ENCODE measurements around the gene CEACAM20. TPM values are rescaled to one million over a fixed set of nuclear protein-coding genes. Genes with fewer than 3 reads are reported as not detected.
A peak's percentile ranks its signal among the peaks of the same experiment; 100 is the strongest.

The CEACAM20 gene
- total RNA-seq, 2 donors from 2014 or later: not detected

DNA sequence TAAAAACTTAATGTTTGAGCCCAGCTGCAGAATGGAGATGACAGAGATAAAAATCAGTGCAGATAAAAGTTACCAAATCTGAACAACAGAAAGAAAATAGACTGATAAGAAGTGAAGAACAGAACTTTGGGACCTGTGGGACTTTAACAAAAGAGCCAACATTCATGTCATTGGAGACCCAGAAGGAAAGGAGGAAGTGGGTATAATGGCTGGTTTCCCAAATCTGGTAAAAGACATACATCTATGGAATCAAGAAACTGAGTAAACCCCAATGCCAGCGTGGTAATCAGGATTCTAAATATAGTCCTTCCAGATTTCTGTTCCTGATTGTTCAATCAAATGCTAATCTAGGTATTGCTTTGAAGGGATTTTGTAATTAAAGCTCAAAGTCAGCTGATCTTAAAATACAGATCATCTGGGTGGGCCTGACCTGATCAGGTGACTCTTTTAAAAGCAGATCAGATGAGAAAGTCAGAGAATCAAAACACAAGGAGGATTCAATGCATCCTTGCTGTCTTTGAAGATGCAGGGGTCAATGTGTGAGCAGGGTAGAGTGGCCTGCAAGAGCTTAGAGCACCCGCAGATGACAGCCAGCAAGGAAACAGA, 25.3 kb upstream of the CEACAM20 start:
- no peaks in the 10 kb centered on the region for H3K4me1 ChIP-seq (ENCODE audit: control insufficient read depth, insufficient read depth, low read length)
- no peaks in the 10 kb centered on the region for H3K9me3 Mint-ChIP-seq
- TF ChIP-seq, protein P1, sequence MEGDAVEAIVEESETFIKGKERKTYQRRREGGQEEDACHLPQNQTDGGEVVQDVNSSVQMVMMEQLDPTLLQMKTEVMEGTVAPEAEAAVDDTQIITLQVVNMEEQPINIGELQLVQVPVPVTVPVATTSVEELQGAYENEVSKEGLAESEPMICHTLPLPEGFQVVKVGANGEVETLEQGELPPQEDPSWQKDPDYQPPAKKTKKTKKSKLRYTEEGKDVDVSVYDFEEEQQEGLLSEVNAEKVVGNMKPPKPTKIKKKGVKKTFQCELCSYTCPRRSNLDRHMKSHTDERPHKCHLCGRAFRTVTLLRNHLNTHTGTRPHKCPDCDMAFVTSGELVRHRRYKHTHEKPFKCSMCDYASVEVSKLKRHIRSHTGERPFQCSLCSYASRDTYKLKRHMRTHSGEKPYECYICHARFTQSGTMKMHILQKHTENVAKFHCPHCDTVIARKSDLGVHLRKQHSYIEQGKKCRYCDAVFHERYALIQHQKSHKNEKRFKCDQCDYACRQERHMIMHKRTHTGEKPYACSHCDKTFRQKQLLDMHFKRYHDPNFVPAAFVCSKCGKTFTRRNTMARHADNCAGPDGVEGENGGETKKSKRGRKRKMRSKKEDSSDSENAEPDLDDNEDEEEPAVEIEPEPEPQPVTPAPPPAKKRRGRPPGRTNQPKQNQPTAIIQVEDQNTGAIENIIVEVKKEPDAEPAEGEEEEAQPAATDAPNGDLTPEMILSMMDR (conservative IDR thresholded peaks at IDR 0.05): no peak
- no peaks in the 10 kb centered on the region for H3K4me1 Mint-ChIP-seq
- H3K36me3 Mint-ChIP-seq (ENCODE audit: low read depth): no peaks in the 10 kb centered on the region
- WGBS, 2 experiments (ENCODE audit: insufficient coverage in 1 of 2, insufficient read length in 1 of 2): 83 to 100% methylated on average over 2 of the region's 2 CpGs
- H3K9me3 ChIP-seq (ENCODE audit: control insufficient read depth, low read length): no peaks in the 10 kb centered on the region
- DNase-seq: no peak
- peaks cover 1% of the 10 kb centered on the region for H3K27me3 Mint-ChIP-seq (ENCODE audit: insufficient read depth)
- no peaks in the 10 kb centered on the region for H3K36me3 ChIP-seq (ENCODE audit: control insufficient read depth, insufficient read depth, low read length)
- H3K9ac ChIP-seq (ENCODE audit: extremely low read depth, low read length, poor library complexity, severe bottlenecking): no peak overlapping the region
- no peak overlapping the region for H3K27ac ChIP-seq (ENCODE audit: low read depth, low read length)
- H3K4me3 Mint-ChIP-seq: no peak overlapping the region
- H3K4me3 ChIP-seq (ENCODE audit: low read length): no peak overlapping the region
- no peak overlapping the region for H3K27ac Mint-ChIP-seq
- no peaks in the 10 kb centered on the region for H3K27me3 ChIP-seq (ENCODE audit: control insufficient read depth, insufficient read depth, low read length, poor library complexity, severe bottlenecking)

DNA sequence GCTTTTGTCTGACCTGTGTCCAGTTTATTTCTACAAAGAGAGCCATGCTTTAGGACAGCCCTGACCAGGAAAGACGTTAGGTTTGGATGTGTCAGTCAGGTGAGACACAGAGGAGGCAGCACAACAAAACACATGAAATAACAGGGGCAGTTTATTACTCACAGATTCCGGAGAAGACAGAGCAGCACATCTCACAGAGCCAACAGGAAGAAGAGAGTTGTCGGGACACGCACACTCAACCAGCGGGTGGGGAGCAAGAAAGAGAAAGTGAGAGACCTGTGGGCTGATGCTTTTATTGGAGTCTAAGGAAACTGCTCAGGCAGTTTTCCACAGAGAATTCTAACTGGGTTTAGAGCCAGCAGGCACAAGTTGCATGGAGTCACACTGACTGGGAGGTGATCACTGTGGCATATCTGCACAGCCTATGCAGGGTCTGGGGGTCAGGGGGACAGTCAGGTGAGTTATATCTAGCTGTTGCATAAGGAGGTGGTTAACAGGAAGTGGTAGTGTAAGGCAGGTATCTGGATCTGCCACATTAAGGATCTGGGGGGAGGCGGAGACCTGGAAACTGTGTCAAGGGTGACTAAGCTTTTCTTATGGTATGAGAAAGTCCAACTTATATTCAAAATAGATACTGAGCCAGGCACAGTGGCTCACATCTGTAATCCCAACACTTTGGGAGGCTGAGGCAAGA, 24.1 kb upstream of the CEACAM20 start:
- Mint-ChIP-seq H3K9me3 (no peaks in the 10 kb centered on the region), H3K4me1 (no peaks in the 10 kb centered on the region), H3K36me3 (ENCODE audit: low read depth) (no peaks in the 10 kb centered on the region), H3K27me3 (ENCODE audit: insufficient read depth) (peaks cover 10% of the 10 kb centered on the region), H3K27ac (no peak overlapping the region), H3K4me3 (no peak overlapping the region)
- Histone ChIP-seq H3K27ac (ENCODE audit: low read depth, low read length) (no peak overlapping the region), H3K9me3 (ENCODE audit: control insufficient read depth, low read length) (no peaks in the 10 kb centered on the region), H3K27me3 (ENCODE audit: control insufficient read depth, insufficient read depth, low read length, poor library complexity, severe bottlenecking) (no peaks in the 10 kb centered on the region), H3K36me3 (ENCODE audit: control insufficient read depth, insufficient read depth, low read length) (no peaks in the 10 kb centered on the region), H3K9ac (ENCODE audit: extremely low read depth, low read length, poor library complexity, severe bottlenecking) (no peak overlapping the region), H3K4me3 (ENCODE audit: low read length) (no peak overlapping the region), H3K4me1 (ENCODE audit: control insufficient read depth, insufficient read depth, low read length) (no peaks in the 10 kb centered on the region)
- TF ChIP-seq, protein P1 (conservative IDR thresholded peaks at IDR 0.05): no peak
- DNase-seq: no peak
- 79 to 88% methylated on average over 4 to 6 of the region's 6 CpGs for WGBS, 2 experiments (ENCODE audit: insufficient coverage in 1 of 2, insufficient read length in 1 of 2)

DNA sequence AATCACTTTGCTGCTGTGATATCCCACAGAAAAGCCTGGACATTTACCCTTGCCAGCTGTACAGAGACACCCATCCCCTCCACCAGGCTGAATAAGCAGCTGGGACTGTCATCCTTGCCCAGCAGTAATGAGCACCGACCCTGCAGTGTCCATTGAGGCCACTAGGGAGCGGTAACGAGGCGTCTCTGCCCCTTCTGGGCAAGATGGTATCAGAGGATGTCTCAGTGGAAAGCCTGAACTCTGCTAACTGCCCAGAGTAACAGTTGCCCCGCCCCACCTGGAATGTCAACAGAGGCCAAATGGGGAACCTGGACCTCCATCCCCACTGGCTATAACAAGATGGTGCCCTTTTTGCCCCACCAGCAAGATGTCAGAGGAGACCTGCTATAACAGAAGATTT, 22.8 kb upstream of the CEACAM20 start:
- no peak overlapping the region for H3K27ac Mint-ChIP-seq
- Histone ChIP-seq H3K27me3 (ENCODE audit: control insufficient read depth, insufficient read depth, low read length, poor library complexity, severe bottlenecking) (no peaks in the 10 kb centered on the region), H3K9ac (ENCODE audit: extremely low read depth, low read length, poor library complexity, severe bottlenecking) (no peak overlapping the region), H3K27ac (ENCODE audit: low read depth, low read length) (no peak overlapping the region), H3K36me3 (ENCODE audit: control insufficient read depth, insufficient read depth, low read length) (no peaks in the 10 kb centered on the region), H3K4me3 (ENCODE audit: low read length) (no peak overlapping the region), H3K9me3 (ENCODE audit: control insufficient read depth, low read length) (no peaks in the 10 kb centered on the region), H3K4me1 (ENCODE audit: control insufficient read depth, insufficient read depth, low read length) (no peaks in the 10 kb centered on the region)
- no peak overlapping the region for H3K4me3 Mint-ChIP-seq
- no peaks in the 10 kb centered on the region for H3K9me3 Mint-ChIP-seq
- WGBS, 2 experiments (ENCODE audit: insufficient coverage in 1 of 2, insufficient read length in 1 of 2): 6 to 21% methylated on average over 2 to 5 of the region's 5 CpGs
- peak; percentile 96 for DNase-seq
- H3K4me1 Mint-ChIP-seq: no peaks in the 10 kb centered on the region
- H3K36me3 Mint-ChIP-seq (ENCODE audit: low read depth): no peaks in the 10 kb centered on the region
- TF ChIP-seq, protein P1 (conservative IDR thresholded peaks at IDR 0.05): peak; percentile 91
- peaks cover 21% of the 10 kb centered on the region for H3K27me3 Mint-ChIP-seq (ENCODE audit: insufficient read depth)

Measured in endodermal cell (in vitro differentiated cells).